ENCODE results near the gene USP40.

The USP40 gene

GRCh38 chr2:233476063-233476410 is 90.5 kb downstream of the USP40 start:
- H3K36me3 ChIP-seq (replicated peaks; ENCODE audit: low read depth, low read length), result peaks cover 2% of the 10 kb centered on the region

DNA sequence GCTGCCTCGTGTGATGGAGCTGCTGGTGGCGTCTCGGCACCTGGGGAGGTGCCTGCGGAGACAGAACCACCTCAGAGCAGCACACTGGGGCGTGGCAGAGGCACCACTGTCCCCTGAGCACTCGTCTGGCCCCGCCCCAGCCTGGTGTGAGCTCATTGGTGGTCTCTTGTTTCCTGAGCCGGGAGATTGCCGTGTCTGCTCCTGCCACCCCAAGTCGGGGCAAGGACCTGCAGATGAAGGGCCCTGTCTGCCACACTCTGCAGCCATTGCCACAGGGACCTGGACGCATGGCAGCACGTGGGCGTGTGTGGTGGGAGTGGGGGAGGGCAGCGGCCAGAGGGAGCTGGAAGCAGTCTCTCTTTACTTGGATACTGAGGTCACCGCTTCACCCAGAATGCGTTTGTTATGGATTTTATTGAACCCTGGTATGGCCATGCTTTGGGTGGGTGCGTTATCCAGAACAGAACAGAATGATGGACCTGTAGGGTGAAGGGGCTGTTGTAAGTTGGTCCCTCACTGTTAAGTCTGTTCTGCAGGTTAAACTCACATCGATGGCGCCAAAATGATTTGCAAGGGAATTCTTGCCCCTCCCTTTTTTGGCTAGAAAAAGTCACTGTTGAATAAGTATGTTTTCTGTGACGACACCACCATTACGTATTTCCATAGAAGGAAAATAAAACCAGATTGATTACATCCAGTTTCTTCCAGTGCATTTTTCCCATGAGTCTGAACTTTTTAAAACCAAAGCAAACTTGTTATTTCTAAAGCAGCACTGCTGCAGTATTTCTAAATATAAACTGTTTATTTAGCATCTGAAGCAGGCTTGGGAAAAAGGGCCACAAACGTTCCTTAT is 92.0 kb downstream of the USP40 start:
- Histone ChIP-seq H3K4me1 (ENCODE audit: low read length) (no peaks in the 10 kb centered on the region), H3K4me3 (ENCODE audit: low read length) (no peak overlapping the region), H3K9ac (ENCODE audit: low read length) (no peak overlapping the region), H3K36me3 (replicated peaks; ENCODE audit: low read depth, low read length) (peaks cover 2% of the 10 kb centered on the region), H3K79me2 (ENCODE audit: low read length) (no peaks in the 10 kb centered on the region), H3K4me2 (ENCODE audit: low read length) (no peak overlapping the region), H2AFZ (ENCODE audit: low read depth, low read length) (no peak overlapping the region), H4K20me1 (ENCODE audit: insufficient read depth, low read length) (no peaks in the 10 kb centered on the region), H3K9me3 (ENCODE audit: insufficient read depth, low read length) (no peaks in the 10 kb centered on the region), H3K27me3 (ENCODE audit: low read depth, low read length) (no peaks in the 10 kb centered on the region), H3K27ac (ENCODE audit: low read length) (no peak overlapping the region)
- no peak for TF ChIP-seq EZH2phosphoT487 (IDR thresholded peaks at IDR 0.05; ENCODE audit: low read depth)
- TF ChIP-seq, protein P1, sequence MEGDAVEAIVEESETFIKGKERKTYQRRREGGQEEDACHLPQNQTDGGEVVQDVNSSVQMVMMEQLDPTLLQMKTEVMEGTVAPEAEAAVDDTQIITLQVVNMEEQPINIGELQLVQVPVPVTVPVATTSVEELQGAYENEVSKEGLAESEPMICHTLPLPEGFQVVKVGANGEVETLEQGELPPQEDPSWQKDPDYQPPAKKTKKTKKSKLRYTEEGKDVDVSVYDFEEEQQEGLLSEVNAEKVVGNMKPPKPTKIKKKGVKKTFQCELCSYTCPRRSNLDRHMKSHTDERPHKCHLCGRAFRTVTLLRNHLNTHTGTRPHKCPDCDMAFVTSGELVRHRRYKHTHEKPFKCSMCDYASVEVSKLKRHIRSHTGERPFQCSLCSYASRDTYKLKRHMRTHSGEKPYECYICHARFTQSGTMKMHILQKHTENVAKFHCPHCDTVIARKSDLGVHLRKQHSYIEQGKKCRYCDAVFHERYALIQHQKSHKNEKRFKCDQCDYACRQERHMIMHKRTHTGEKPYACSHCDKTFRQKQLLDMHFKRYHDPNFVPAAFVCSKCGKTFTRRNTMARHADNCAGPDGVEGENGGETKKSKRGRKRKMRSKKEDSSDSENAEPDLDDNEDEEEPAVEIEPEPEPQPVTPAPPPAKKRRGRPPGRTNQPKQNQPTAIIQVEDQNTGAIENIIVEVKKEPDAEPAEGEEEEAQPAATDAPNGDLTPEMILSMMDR (IDR thresholded peaks at IDR 0.05; ENCODE audit: low read depth, low read length), result no peak

More at GRCh38 chr2:233476063-233476410, 90.5 kb downstream of the USP40 start:
- Histone ChIP-seq H3K27ac (ENCODE audit: low read length) (no peak overlapping the region), H3K9ac (ENCODE audit: low read length) (no peak overlapping the region), H3K27me3 (ENCODE audit: low read depth, low read length) (no peaks in the 10 kb centered on the region), H3K4me1 (ENCODE audit: low read length) (no peaks in the 10 kb centered on the region), H4K20me1 (ENCODE audit: insufficient read depth, low read length) (no peaks in the 10 kb centered on the region), H3K9me3 (ENCODE audit: insufficient read depth, low read length) (no peaks in the 10 kb centered on the region), H3K4me3 (ENCODE audit: low read length) (no peak overlapping the region), H3K79me2 (ENCODE audit: low read length) (no peaks in the 10 kb centered on the region), H3K4me2 (ENCODE audit: low read length) (no peak overlapping the region), H2AFZ (ENCODE audit: low read depth, low read length) (no peak overlapping the region)
- TF ChIP-seq, protein P1 (IDR thresholded peaks at IDR 0.05; ENCODE audit: low read depth, low read length), result no peak
- TF ChIP-seq EZH2phosphoT487 (IDR thresholded peaks at IDR 0.05; ENCODE audit: low read depth), result no peak

DNA sequence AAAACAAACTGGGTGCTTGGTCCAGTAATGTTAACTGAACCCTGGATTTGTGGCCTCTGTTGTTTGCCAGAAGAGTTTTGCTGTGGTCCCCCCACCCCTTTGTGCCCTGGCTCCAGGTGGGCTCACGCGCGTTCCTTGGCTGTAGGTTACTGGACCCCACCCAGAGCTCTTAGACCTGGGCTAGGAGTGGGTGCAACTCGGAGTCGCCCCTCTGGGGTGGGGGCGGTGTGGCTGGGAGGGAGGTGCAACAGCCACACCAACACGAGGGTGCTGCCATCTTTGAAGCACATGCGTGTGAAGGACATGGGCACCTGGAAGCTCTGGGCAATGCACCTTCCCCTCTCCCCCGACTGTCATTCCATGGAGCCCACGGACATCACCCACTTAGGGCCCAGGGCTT is 92.7 kb downstream of the USP40 start:
- Histone ChIP-seq H3K4me2 (ENCODE audit: low read length) (no peak overlapping the region), H3K27me3 (ENCODE audit: low read depth, low read length) (no peaks in the 10 kb centered on the region), H3K4me1 (ENCODE audit: low read length) (no peaks in the 10 kb centered on the region), H3K4me3 (ENCODE audit: low read length) (no peak overlapping the region), H3K79me2 (ENCODE audit: low read length) (no peaks in the 10 kb centered on the region), H3K27ac (ENCODE audit: low read length) (no peak overlapping the region), H3K36me3 (replicated peaks; ENCODE audit: low read depth, low read length) (peaks cover 2% of the 10 kb centered on the region), H2AFZ (ENCODE audit: low read depth, low read length) (no peak overlapping the region), H3K9ac (ENCODE audit: low read length) (no peak overlapping the region), H3K9me3 (ENCODE audit: insufficient read depth, low read length) (no peaks in the 10 kb centered on the region), H4K20me1 (ENCODE audit: insufficient read depth, low read length) (no peaks in the 10 kb centered on the region)
- TF ChIP-seq, protein P1 (IDR thresholded peaks at IDR 0.05; ENCODE audit: low read depth, low read length), result no peak
- no peak for TF ChIP-seq EZH2phosphoT487 (IDR thresholded peaks at IDR 0.05; ENCODE audit: low read depth)

DNA sequence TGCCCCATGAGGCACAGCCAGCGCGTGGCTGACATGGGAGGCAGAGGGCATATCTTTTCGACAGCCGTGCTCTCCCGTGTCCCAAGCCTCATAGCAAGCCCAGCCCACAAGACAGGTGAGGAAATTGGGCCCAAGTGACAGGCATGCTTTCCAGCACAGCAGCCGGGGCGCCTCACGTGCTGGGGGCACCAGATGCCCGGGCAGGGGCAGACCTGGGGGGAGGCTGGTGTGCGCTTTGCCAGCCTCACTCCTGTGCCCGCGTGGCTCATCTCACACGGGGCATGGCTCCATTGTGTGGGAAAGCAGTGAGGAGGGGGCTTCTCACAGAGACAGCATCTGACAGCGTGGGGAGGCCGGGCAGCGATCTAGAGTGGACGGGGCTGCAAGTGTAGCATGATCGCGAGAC is 93.2 kb downstream of the USP40 start:
- H4K20me1 ChIP-seq (ENCODE audit: insufficient read depth, low read length), result no peaks in the 10 kb centered on the region
- no peaks in the 10 kb centered on the region for H3K9me3 ChIP-seq (ENCODE audit: insufficient read depth, low read length)
- no peak overlapping the region for H2AFZ ChIP-seq (ENCODE audit: low read depth, low read length)
- peaks cover 2% of the 10 kb centered on the region for H3K36me3 ChIP-seq (replicated peaks; ENCODE audit: low read depth, low read length)
- H3K4me3 ChIP-seq (ENCODE audit: low read length), result no peak overlapping the region
- H3K79me2 ChIP-seq (ENCODE audit: low read length), result no peaks in the 10 kb centered on the region
- no peak for TF ChIP-seq EZH2phosphoT487 (IDR thresholded peaks at IDR 0.05; ENCODE audit: low read depth)
- TF ChIP-seq, protein P1 (IDR thresholded peaks at IDR 0.05; ENCODE audit: low read depth, low read length), result no peak
- no peak overlapping the region for H3K9ac ChIP-seq (ENCODE audit: low read length)
- no peak overlapping the region for H3K4me2 ChIP-seq (ENCODE audit: low read length)
- H3K27me3 ChIP-seq (ENCODE audit: low read depth, low read length), result no peaks in the 10 kb centered on the region
- no peak overlapping the region for H3K27ac ChIP-seq (ENCODE audit: low read length)
- no peaks in the 10 kb centered on the region for H3K4me1 ChIP-seq (ENCODE audit: low read length)

Measured in OCI-LY3 (cell line).